Kidney epithelial cell (primary cell): ENCODE data around the gene FOXP1. TPM values are rescaled to one million over a fixed set of nuclear protein-coding genes. Genes with fewer than 3 reads are reported as not detected.

Experiments used
- DNase-seq: peaks from one replicate; pipeline ENCODE4 v3.0.0-alpha.2; 2010; ENCODE audit warnings: low read depth
- H3K27me3 ChIP-seq: 2 replicates; pipeline ENCODE4 v1.6.0; 2011; ENCODE audit warnings: low read length; ENCODE audit not compliant: control insufficient read depth, insufficient read depth
- H3K36me3 ChIP-seq: 2 replicates; pipeline ENCODE4 v1.5.1; 2011; ENCODE audit warnings: low read length; ENCODE audit not compliant: control insufficient read depth, insufficient read depth
- H3K4me3 ChIP-seq: 2 replicates; pipeline ENCODE4 v1.5.1; 2011; ENCODE audit warnings: low read depth, mild to moderate bottlenecking, control low read depth, low read length
- CTCF ChIP-seq: IDR thresholded peaks from 2 replicates; pipeline ENCODE4 v1.5.1; 2011; ENCODE audit warnings: mild to moderate bottlenecking, moderate library complexity, low read length, control low read depth, inconsistent platforms; ENCODE audit not compliant: insufficient read depth, poor library complexity, severe bottlenecking
- total RNA-seq: library from RNA; depleted of rRNA; stranded (reverse); fragments of >200 nt; gene quantifications from 2 replicates; pipeline ENCODE4 v1.2.3, GENCODE V29; 2015

Gene FOXP1
- total RNA-seq, 1 donor from 2014 or later, result 75.0 TPM

DNA sequence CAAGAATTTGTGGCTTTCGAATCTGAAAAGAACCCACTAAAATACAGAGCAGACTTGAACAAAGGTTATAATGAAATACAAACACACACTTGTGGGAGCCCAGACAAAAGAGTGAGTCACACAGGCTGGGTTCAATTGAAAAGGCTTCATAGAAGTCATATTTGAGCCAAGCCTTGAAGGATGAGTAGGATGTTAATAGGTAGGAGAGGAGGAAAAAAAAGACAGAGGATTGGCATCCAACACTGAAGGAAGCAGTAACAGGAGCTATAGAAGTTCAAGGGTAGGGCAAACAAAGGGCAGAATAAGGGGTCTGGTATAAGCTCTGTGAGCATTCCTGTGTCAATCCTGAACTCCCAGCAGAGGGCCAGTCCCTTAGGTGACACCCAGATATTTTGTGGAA, 325.4 kb downstream of the FOXP1 start:
- no peak for TF ChIP-seq CTCF
- Histone ChIP-seq H3K27me3 (no peaks in the 10 kb centered on the region), H3K4me3 (no peak overlapping the region), H3K36me3 (no peaks in the 10 kb centered on the region)
- DNase-seq, result peak; percentile 71

GRCh38 chr3:71255498-71255897, 328.0 kb downstream of the FOXP1 start:
- DNase-seq, result no peak
- Histone ChIP-seq H3K27me3 (no peaks in the 10 kb centered on the region), H3K4me3 (no peak overlapping the region), H3K36me3 (no peaks in the 10 kb centered on the region)
- no peak for TF ChIP-seq CTCF

GRCh38 chr3:71254281-71255057, 329.1 kb downstream of the FOXP1 start:
- no peak overlapping the region for H3K4me3 ChIP-seq
- DNase-seq, result no peak
- no peaks in the 10 kb centered on the region for H3K27me3 ChIP-seq
- no peak for TF ChIP-seq CTCF
- H3K36me3 ChIP-seq, result no peaks in the 10 kb centered on the region

DNA sequence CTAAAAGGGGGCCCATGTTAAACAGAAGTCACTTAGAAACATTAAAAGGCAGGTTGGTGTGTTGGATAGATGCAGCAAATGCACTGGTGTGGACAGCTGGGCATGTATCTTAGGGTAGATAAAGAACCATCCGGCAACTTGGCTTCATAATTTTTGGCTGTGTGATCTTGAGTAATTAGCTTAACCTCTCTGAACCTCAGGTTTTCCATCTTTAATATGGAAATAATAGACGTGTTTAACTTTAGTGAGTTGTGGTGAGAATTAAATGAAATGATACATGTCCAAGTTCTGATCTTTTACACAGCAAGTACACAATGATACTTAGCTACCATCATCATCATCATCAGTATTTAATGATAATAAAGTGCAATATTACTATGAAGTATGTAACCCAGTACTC, 330.4 kb downstream of the FOXP1 start:
- Histone ChIP-seq H3K4me3 (no peak overlapping the region), H3K27me3 (no peaks in the 10 kb centered on the region), H3K36me3 (no peaks in the 10 kb centered on the region)
- DNase-seq, result no peak
- TF ChIP-seq CTCF, result no peak

DNA sequence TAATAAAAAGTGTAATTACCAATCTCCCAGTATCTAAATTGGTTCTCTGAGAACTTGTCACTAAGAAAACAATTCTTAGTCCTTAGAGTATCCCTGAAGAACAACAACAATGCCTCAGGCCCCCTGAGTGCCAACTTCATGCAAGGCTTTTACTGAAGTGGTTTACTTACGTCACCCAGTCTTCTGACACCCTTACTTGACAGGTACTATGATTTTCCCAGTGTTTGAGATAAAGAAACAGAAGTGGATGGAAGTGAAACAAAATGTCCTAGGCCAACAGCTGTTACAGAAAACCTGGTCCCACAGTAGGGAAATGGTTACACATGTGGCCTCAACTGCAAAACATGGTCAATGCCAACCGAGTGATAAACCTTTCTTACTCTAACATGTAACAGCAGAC, 331.1 kb downstream of the FOXP1 start:
- Histone ChIP-seq H3K4me3 (no peak overlapping the region), H3K36me3 (no peaks in the 10 kb centered on the region), H3K27me3 (no peaks in the 10 kb centered on the region)
- no peak for DNase-seq
- TF ChIP-seq CTCF, result no peak
